Effector CD4-positive, alpha-beta T cell (primary cell): ENCODE data around the gene NRIP1.
"Not testable (repeated sequence)": the region's sequence is repeated elsewhere in the genome, so short reads cannot be mapped to it uniquely, and the experiment has no call there.

Experiments
- DNase-seq: peaks from one replicate; pipeline ENCODE4 v3.0.0-alpha.2; 2020

The NRIP1 gene

GRCh38 chr21:14968029-14968428 is 96.8 kb downstream of the NRIP1 start:
- no peak for DNase-seq

GRCh38 chr21:14964621-14965020 is 100.2 kb downstream of the NRIP1 start:
- no peak for DNase-seq

GRCh38 chr21:14962217-14962616 is 102.6 kb downstream of the NRIP1 start:
- DNase-seq: no peak

GRCh38 chr21:14961502-14961901 is 103.3 kb downstream of the NRIP1 start:
- DNase-seq: no peak

DNA sequence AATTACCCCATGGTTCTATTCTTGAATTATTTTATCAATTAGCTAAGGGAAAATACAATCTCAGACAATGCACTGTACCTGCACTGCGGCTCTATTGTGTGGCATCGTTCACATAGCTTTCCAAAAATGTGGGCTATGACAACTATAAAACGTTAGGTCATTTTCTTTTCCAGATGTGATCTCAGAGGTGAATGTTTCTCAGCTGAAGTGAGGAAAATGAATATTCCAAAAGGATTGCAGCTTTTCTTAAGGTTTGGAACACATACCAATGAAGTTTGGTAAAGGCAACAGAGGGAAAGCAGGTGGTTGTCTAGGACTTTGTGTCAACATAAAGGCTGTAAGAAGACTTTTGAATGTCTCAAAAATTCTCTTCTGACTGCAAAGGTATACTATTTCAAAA is 105.5 kb downstream of the NRIP1 start:
- no peak for DNase-seq

GRCh38 chr21:14957836-14958235 is 107.0 kb downstream of the NRIP1 start:
- DNase-seq: no peak

DNA sequence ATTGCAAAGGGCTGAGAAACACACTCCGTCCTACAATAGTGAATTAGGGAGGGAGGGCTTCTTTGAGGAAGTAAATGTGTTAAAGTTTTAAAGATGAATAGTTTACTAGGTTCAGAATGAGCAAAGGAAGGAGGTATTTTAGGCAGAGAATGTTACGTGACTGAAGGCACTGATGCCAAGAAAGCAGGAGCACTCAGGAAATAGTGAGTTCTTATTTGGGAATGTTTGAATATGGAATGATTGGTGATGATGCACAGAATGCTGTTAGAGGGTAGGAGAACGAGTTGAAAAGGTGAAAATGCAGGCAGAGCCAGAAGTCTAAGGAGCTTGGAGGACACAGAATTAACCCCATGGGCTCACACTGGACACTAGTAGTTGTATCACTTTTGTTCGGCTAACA is 108.0 kb downstream of the NRIP1 start:
- no peak for DNase-seq

DNA sequence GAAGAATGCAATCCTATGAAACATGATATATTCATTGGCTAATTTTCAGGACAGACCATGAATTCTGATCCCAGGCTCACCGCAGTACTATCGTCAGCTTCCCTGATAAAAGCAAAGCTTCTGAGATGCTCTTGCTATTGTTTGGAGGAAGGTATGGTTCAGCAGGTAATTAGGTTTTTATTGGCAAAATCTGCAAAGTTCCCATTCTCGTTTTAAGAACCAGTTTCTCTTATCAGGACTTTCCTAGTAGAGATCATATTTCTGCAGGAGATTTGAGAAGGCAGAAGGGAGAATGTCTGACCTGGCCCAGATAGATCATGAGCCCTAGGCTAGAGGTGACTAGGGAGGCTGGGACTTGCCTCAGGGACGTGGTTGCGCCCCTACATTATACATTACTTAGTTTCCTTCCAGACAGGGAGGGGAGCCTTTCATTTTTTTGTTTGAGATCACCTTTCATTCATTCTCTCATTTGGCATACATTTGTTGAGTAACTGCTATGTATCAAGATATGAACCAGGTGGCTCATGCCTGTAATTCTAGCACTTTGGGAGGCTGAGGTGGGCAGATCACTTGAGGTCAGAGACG is 108.8 kb downstream of the NRIP1 start:
- DNase-seq: no peak

DNA sequence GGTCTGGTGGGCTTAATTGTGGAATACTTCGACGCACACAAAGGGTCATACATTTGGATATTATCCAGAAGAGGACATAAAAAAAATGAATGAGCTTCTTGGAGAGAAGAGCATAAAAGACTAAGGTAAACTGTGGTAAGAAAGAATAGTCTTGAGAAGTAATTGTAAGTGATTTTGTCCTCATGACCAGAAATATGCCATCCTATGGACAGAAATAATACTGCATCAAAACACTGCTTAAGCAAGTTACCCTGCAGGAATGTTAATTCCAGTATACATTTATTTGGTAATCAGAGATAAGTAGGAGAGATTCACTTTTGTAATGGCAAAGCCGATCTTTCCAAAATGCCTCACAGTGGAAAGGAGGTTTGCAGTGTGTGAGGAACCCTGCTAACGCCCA is 111.9 kb downstream of the NRIP1 start:
- DNase-seq: no peak

- DNase-seq: no peak
Observed at GRCh38 chr21:14949603-14950002, 115.2 kb downstream of the NRIP1 start.

DNA sequence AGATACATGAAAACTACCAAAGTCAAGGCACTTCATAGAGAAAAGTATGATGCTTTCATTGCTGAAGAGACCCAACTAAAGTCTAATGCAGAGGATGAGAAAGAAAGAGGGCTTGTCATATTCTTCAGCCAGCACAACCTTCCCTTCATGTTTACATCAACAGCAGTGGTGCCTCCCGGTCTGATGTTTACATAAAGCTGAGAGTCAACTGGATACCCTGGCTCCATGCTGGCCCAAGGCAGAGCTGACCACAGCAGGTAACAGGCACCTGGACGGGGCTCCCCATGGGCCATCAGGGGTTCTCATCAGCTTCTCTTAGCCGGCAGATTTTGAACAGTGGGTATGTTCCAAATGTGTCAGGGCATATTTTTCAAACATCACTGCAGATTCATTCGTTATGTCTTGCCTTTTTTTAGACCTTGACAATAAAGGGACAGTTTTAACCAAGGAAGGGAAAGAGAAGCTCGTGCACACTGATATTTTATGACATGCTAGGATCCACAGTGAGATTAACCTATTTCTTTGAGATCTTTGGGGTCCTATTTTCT is 117.1 kb downstream of the NRIP1 start:
- DNase-seq: no peak

GRCh38 chr21:14945176-14945575 is 119.6 kb downstream of the NRIP1 start:
- no peak for DNase-seq

GRCh38 chr21:14943616-14944015 is 121.2 kb downstream of the NRIP1 start:
- DNase-seq: no peak

DNA sequence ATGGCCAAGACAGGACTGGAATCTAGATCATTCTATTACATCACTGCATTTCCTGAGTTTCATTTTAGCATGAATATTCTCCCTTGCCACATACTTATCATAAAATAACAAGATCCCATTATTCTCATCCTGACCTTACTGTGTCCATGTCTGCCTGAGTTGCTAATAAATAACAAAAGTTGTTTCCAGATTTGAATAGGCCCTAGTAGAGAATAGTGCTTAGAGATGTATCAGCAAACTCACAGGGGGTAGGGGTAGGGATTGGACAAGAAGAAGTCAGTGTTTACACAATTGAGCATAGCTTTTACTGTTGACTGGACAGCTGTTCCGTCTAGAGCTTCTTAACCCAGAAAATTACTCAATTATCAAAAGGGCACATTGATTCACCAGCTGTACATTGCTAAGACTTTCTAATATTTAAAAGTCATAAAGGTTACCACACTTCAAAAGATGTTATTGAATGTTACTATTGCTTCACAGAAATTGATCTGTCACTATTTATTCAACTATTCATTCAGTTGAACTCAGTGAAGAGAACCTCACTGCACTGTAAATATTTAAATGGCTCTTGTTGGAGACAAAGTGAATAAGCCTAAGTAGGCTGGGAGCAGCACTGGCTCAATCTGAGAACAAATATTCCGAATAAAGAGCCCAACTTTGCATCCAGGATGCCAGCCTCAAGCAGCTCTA is 121.9 kb downstream of the NRIP1 start:
- DNase-seq: no peak

DNA sequence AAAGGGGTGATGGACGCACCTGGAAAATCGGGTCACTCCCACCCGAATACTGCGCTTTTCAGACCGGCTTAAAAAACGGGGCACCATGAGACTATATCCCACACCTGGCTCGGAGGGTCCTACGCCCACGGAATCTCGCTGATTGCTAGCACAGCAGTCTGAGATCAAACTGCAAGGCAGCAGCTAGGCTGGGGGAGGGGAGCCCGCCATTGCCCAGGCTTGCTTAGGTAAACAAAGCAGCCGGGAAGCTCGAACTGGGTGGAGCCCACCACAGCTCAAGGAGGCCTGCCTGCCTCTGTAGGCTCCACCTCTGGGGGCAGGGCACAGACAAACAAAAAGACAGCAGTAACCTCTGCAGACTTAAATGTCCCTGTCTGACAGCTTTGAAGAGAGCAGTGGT is 137.5 kb downstream of the NRIP1 start:
- DNase-seq: not testable (repeated sequence)

- no peak for DNase-seq
Observed at GRCh38 chr21:14926186-14926585, 138.6 kb downstream of the NRIP1 start.

DNA sequence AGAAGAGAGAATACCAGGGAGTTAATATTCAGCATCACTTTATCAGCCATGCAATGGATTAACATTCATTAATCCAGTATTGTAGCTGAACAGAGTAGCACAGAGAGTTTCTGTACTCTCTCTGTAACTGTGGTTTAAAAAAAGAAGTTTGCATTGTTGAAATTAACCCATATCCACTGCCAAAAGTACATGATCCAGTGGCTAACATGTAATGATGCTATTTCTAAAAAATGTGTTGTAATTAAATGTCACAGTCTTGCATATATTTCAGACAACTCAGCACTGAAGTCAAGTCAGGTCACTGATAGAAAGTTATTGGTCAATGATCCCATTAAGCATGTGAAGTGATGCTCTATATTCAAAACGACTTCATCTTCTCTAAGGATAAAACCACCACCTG is 141.3 kb downstream of the NRIP1 start:
- no peak for DNase-seq

DNA sequence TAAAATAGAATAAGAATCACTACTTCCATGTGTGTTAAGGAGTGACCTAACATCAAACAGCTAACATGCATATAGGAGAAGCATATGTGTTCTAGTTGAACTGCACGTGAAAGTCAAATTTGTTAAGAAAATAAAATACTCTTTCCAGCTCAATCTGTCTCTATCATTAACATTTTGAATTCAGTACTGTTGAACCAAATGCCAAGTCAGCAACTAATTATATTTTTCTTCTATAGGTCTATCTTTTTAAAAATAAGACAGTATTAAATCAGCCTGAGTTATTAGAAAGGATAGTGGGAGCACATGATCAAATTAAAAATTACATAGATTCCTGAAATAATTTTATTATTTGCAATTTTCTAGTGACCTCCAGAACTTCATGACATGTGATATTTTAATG is 141.8 kb downstream of the NRIP1 start:
- DNase-seq: no peak

- DNase-seq: no peak
Observed at GRCh38 chr21:14918527-14918926, 146.3 kb downstream of the NRIP1 start.

- no peak for DNase-seq
Observed at GRCh38 chr21:14917762-14918161, 147.0 kb downstream of the NRIP1 start.

- DNase-seq: no peak
Observed at GRCh38 chr21:14916676-14917141, 148.1 kb downstream of the NRIP1 start.

DNA sequence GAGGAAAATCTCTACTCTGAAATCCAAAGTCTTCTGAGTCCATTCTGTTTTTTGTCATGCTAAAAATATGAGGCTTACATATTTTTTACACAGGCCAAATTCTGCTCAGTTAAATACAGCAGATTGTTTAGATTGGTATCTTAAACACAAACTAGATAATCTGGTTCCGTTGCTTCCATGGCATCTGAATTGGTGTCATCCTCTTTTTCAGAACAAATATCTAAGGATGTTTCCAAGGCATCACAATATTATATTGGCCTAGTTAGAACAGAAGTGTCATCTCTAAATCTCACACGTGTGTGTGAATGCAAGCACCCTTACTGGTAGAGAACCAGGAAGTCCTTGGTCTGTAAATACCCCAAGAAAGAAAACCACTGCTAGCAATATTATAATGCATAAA is 151.2 kb downstream of the NRIP1 start:
- no peak for DNase-seq

GRCh38 chr21:14911351-14911750 is 153.4 kb downstream of the NRIP1 start:
- DNase-seq: no peak
